ENCODE results near the gene PIEZO2. TPM values are rescaled to one million over a fixed set of nuclear protein-coding genes. Genes with fewer than 3 reads are reported as not detected.
"Not testable (repeated sequence)": the region's sequence is repeated elsewhere in the genome, so short reads cannot be mapped to it uniquely, and the experiment has no call there.

The PIEZO2 gene
- total RNA-seq, 1 donor from 2014 or later, result 41.2 TPM

DNA sequence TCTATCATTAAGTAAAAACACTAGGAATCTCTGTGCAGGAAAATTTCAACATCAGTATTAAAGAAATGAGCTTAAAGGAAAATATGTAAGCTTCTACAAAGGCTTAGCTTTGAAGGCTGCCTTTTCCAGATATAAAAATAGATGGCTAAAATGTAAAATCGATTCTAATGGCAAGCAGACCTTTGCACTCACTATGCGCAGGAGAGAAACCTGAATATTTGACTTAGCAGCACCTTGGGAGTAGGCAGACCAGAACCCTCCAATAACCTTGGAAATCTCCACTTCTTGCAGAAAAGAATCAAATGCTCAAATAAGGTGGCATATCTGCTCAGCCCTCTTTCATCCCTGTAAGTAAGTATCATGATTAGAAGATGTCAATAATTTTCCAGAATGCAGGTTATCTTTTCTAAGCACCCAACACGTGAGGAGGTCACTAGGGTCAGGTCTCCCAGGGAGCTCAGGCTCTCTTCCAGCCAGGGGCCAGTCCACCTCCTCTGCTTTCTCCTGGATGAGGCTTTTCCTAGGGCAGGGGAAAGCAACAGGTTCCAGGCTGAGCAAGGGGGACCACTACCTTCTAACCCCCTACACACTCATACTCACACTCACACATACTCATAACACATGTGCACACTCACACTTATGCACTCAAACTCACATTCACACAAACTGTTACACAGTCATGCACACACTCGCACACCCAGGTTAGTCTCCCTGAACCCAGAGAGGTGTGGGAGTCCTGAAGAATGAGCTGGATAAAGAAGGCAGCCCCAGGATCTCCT is 3.8 kb downstream of the PIEZO2 start:
- Histone ChIP-seq H3K27ac (ENCODE audit: low read depth, low read length) (no peak overlapping the region), H3K36me3 (ENCODE audit: control insufficient read depth in 3 of 3, insufficient read depth in 3 of 3, low read length in 3 of 3) (no peaks in the 10 kb centered on the region), H3K4me3 (ENCODE audit: low read length in 3 of 3) (no peak overlapping the region), H3K9me3 (ENCODE audit: control insufficient read depth in 3 of 3, low read length in 3 of 3) (peaks cover 0 to 2% (median 0%) of the 10 kb centered on the region in 3 donors), H3K27me3 (ENCODE audit: control insufficient read depth in 3 of 3, insufficient read depth in 3 of 3, low read length in 3 of 3) (peaks cover 27 to 36% (median 35%) of the 10 kb centered on the region in 3 donors), H3K4me1 (ENCODE audit: control insufficient read depth in 3 of 3, insufficient read depth in 3 of 3, low read length in 3 of 3) (peaks cover 6 to 23% (median 9%) of the 10 kb centered on the region in 3 donors), H3K9ac (ENCODE audit: low read depth in 1 of 3, low read length in 3 of 3) (no peak overlapping the region)

DNA sequence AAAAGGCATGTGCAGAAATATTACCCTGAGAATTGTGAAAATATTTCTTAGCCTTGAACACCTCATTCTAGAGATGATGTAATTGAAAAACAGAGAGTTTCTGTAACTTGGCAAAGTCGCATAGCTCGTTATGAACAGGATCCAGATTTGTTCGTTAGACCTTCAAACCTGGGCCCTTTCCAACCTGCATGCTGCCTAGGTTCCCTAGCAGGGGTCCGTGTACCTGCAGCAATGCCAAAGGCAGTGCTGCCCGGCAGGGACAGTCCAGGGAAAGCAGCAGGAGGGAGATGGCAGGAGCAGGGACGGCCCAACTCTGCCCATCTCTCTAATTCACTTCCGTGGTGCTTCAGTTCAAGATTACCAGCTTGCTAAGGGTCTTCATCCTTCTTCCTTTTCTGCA is 12.0 kb downstream of the PIEZO2 start:
- no peak overlapping the region for H3K4me3 ChIP-seq (ENCODE audit: low read length in 3 of 3)
- no peak overlapping the region for H3K27ac ChIP-seq (ENCODE audit: low read depth, low read length)

DNA sequence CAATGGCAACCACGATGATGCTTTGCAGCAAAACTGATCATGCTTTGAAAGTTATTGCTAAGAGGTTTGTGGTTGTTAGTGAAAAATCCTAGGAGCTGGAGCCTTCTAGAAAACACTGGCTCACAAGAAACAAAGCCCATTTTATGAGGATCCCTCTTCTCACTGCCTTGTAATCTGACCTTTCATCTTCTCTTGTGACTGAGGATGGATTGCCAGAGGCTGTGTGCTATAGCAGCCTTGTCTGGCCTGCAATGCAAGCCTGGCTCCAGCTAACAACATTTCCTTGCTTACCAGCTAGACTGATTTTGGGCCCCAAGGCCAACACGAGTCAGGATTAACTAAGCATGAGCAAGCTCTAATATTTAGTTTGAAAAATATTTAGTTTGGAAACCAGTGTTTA is 13.1 kb downstream of the PIEZO2 start:
- Histone ChIP-seq H3K4me1 (ENCODE audit: control insufficient read depth in 3 of 3, insufficient read depth in 3 of 3, low read length in 3 of 3) (no peaks in the 10 kb centered on the region), H3K9me3 (ENCODE audit: control insufficient read depth in 3 of 3, low read length in 3 of 3) (no peaks in the 10 kb centered on the region), H3K36me3 (ENCODE audit: control insufficient read depth in 3 of 3, insufficient read depth in 3 of 3, low read length in 3 of 3) (no peaks in the 10 kb centered on the region), H3K27ac (ENCODE audit: low read depth, low read length) (no peak overlapping the region), H3K4me3 (ENCODE audit: low read length in 3 of 3) (no peak overlapping the region), H3K27me3 (ENCODE audit: control insufficient read depth in 3 of 3, insufficient read depth in 3 of 3, low read length in 3 of 3) (no peaks in the 10 kb centered on the region), H3K9ac (ENCODE audit: low read depth in 1 of 3, low read length in 3 of 3) (no peak overlapping the region)

More for the DNA sequence above, 12.0 kb downstream of the PIEZO2 start:
- Histone ChIP-seq H3K4me1 (ENCODE audit: control insufficient read depth in 3 of 3, insufficient read depth in 3 of 3, low read length in 3 of 3) (no peaks in the 10 kb centered on the region), H3K36me3 (ENCODE audit: control insufficient read depth in 3 of 3, insufficient read depth in 3 of 3, low read length in 3 of 3) (no peaks in the 10 kb centered on the region), H3K27me3 (ENCODE audit: control insufficient read depth in 3 of 3, insufficient read depth in 3 of 3, low read length in 3 of 3) (no peaks in the 10 kb centered on the region), H3K9ac (ENCODE audit: low read depth in 1 of 3, low read length in 3 of 3) (no peak overlapping the region), H3K9me3 (ENCODE audit: control insufficient read depth in 3 of 3, low read length in 3 of 3) (no peaks in the 10 kb centered on the region)

DNA sequence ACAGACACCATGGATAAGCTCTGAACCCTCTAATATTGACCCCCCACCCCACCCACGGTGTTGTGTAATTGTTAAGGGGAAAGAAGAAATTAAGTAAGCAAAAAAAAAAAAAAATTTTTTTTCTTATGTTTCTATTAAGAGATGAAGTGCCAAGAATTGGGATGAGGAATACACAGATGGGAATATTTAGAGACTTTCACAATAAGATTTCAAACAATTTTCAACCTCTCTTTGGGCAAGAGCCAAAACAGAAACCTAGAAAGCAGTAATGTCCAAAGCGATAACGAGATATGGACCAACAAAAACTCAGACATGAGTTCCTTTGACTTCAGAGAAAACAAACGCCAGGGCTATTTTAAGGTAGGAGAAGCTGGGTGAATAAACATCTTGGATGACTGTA is 14.4 kb downstream of the PIEZO2 start:
- no peaks in the 10 kb centered on the region for H3K36me3 ChIP-seq (ENCODE audit: control insufficient read depth in 3 of 3, insufficient read depth in 3 of 3, low read length in 3 of 3)
- H3K9me3 ChIP-seq (ENCODE audit: control insufficient read depth in 3 of 3, low read length in 3 of 3), result no peaks in the 10 kb centered on the region
- H3K27ac ChIP-seq (ENCODE audit: low read depth, low read length), result no peak overlapping the region
- no peaks in the 10 kb centered on the region for H3K27me3 ChIP-seq (ENCODE audit: control insufficient read depth in 3 of 3, insufficient read depth in 3 of 3, low read length in 3 of 3)
- no peak overlapping the region for H3K4me3 ChIP-seq (ENCODE audit: low read length in 3 of 3)
- H3K9ac ChIP-seq (ENCODE audit: low read depth in 1 of 3, low read length in 3 of 3), result no peak overlapping the region
- no peaks in the 10 kb centered on the region for H3K4me1 ChIP-seq (ENCODE audit: control insufficient read depth in 3 of 3, insufficient read depth in 3 of 3, low read length in 3 of 3)

DNA sequence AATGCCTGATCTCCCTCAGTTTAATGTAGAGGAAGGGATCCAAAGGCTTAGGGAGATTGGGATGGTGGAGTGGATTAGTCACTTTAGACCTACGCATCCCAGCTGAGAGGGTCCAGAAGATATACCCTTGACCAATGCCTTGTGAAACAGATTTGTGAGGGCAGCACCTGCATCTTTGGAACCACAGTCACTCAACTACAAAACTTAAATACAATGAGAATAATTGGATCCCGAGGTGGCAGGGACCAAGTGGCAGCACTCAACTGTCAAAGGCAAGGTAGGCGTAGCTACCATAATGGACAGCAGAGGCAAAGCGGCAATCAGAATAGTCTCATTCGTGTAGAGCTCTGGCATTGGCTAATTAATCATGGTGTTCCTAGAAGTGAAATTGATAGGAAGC is 20.3 kb downstream of the PIEZO2 start:
- not testable (repeated sequence) for H3K27ac ChIP-seq (ENCODE audit: low read depth, low read length); H3K9ac ChIP-seq (ENCODE audit: low read depth in 1 of 3, low read length in 3 of 3); H3K4me3 ChIP-seq (ENCODE audit: low read length in 3 of 3); H3K27me3 ChIP-seq (ENCODE audit: control insufficient read depth in 3 of 3, insufficient read depth in 3 of 3, low read length in 3 of 3); H3K4me1 ChIP-seq (ENCODE audit: control insufficient read depth in 3 of 3, insufficient read depth in 3 of 3, low read length in 3 of 3); H3K36me3 ChIP-seq (ENCODE audit: control insufficient read depth in 3 of 3, insufficient read depth in 3 of 3, low read length in 3 of 3); H3K9me3 ChIP-seq (ENCODE audit: control insufficient read depth in 3 of 3, low read length in 3 of 3)

DNA sequence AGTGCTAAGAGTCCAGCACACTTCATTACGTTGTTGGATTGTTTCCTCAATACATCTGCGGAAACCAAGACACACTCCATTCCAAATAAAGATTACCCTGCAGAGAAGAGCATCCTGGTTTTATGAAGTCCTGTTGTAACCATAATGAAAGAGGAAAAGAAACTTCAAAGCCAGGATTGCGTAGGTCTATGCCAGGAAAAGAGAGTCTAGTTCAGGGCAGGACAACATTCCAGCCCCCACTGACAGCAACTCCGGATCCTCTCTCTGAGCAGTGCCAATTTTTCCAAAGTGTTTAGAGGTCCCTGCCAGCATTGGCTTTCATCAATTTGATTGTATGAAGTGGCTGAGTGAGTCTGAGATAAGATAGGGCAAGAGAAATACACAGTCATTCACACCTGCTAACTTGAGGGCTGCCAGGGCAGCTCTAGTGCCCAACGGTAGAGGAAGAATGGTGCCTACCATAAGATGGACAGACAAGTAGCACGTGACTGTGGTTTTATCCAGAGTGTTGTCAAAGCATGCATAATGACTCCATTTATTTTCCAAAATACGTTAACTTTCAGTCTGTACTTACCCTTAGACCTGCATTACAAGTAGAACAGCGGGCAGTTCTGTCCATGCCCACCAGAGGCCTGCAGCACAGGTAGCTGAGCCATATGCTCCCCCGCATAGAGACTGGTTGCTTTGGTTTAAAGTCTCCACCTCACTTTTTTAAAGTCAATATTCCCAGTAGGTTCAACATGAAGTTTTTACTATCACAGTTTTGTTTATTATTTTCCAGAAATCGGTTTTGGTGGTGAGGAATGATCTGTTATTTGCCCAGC is 23.7 kb downstream of the PIEZO2 start:
- Histone ChIP-seq H3K27ac (ENCODE audit: low read depth, low read length) (no peak overlapping the region), H3K9ac (ENCODE audit: low read depth in 1 of 3, low read length in 3 of 3) (no peak overlapping the region), H3K4me1 (ENCODE audit: control insufficient read depth in 3 of 3, insufficient read depth in 3 of 3, low read length in 3 of 3) (no peaks in the 10 kb centered on the region), H3K27me3 (ENCODE audit: control insufficient read depth in 3 of 3, insufficient read depth in 3 of 3, low read length in 3 of 3) (peaks cover 0 to 3% (median 0%) of the 10 kb centered on the region in 3 donors), H3K4me3 (ENCODE audit: low read length in 3 of 3) (no peak overlapping the region), H3K9me3 (ENCODE audit: control insufficient read depth in 3 of 3, low read length in 3 of 3) (no peaks in the 10 kb centered on the region), H3K36me3 (ENCODE audit: control insufficient read depth in 3 of 3, insufficient read depth in 3 of 3, low read length in 3 of 3) (no peaks in the 10 kb centered on the region)

DNA sequence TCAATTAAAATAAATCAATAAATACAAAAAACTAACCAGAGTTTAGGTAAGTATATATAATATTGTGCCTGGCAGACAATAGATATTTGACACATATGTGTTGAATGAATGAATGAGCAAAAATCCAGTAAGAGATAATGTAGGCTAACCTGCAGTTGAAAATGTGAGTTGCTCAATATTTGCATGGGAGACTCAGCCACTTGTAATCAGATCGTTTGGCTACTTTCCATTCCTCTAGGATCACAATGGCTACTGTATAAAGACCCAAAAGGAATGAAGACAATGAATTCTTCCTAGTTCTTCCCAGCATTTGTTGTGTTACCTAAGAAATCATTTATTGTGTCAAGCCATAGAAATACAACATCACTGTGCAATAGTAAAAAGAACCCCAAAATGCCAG is 25.3 kb downstream of the PIEZO2 start:
- no peak overlapping the region for H3K9ac ChIP-seq (ENCODE audit: low read depth in 1 of 3, low read length in 3 of 3)
- H3K27me3 ChIP-seq (ENCODE audit: control insufficient read depth in 3 of 3, insufficient read depth in 3 of 3, low read length in 3 of 3), result peaks cover 0 to 3% (median 0%) of the 10 kb centered on the region in 3 donors
- no peaks in the 10 kb centered on the region for H3K36me3 ChIP-seq (ENCODE audit: control insufficient read depth in 3 of 3, insufficient read depth in 3 of 3, low read length in 3 of 3)
- H3K4me3 ChIP-seq (ENCODE audit: low read length in 3 of 3), result no peak overlapping the region
- no peak overlapping the region for H3K27ac ChIP-seq (ENCODE audit: low read depth, low read length)
- no peaks in the 10 kb centered on the region for H3K4me1 ChIP-seq (ENCODE audit: control insufficient read depth in 3 of 3, insufficient read depth in 3 of 3, low read length in 3 of 3)
- no peaks in the 10 kb centered on the region for H3K9me3 ChIP-seq (ENCODE audit: control insufficient read depth in 3 of 3, low read length in 3 of 3)

DNA sequence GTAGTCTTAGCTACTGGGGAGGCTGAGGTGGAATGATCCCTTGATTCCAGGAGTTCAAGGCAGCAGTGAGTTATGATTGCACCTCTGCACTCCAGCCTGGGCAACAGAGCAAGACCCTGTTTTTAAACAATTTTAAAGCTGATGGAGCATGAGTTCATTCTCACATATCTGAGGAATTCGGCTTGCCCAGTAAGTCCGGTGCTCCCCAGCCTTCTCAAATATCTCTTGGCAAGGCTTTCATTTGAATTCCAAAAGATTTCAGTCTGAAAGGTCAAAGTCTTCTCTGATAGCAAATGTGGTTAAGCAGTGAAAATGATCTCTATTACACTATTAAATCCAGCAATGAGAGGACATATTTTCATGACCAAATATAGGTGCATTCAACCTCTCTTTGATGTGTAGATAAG is 27.9 kb downstream of the PIEZO2 start:
- Histone ChIP-seq H3K27ac (ENCODE audit: low read depth, low read length) (no peak overlapping the region), H3K4me1 (ENCODE audit: control insufficient read depth in 3 of 3, insufficient read depth in 3 of 3, low read length in 3 of 3) (no peaks in the 10 kb centered on the region), H3K27me3 (ENCODE audit: control insufficient read depth in 3 of 3, insufficient read depth in 3 of 3, low read length in 3 of 3) (peaks cover 0 to 3% (median 0%) of the 10 kb centered on the region in 3 donors), H3K9ac (ENCODE audit: low read depth in 1 of 3, low read length in 3 of 3) (no peak overlapping the region), H3K36me3 (ENCODE audit: control insufficient read depth in 3 of 3, insufficient read depth in 3 of 3, low read length in 3 of 3) (no peaks in the 10 kb centered on the region), H3K4me3 (ENCODE audit: low read length in 3 of 3) (no peak overlapping the region), H3K9me3 (ENCODE audit: control insufficient read depth in 3 of 3, low read length in 3 of 3) (no peaks in the 10 kb centered on the region)

DNA sequence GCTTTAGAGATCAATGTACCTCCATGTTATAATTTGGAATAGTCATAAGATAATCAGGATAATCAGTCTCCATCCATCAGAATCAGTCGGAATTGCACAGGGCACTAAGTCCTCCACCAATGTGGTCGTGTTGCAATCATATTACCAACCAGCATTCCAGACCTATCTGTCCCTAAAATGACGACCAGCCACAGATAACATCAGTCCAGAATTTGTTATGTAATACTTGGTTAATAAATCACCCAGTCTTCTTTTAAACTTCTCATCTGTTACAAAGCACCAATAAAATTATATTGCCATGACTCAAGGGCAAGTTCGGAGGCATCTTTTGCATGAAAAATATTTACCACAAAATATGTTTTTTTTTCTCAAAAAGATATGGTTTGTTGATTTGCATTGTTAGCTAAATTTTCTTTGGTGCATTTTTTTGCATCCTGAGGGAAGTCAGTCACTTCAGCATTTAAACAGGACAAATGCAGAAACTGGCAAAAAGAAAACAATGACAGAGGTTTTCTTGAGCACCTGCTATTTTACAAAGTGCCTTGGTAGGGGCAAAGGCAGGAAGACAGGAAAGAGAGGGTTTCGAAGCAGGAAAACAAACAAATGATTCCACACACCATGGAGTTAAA is 29.3 kb downstream of the PIEZO2 start:
- H3K9ac ChIP-seq (ENCODE audit: low read depth in 1 of 3, low read length in 3 of 3), result no peak overlapping the region
- H3K9me3 ChIP-seq (ENCODE audit: control insufficient read depth in 3 of 3, low read length in 3 of 3), result no peaks in the 10 kb centered on the region
- no peak overlapping the region for H3K4me3 ChIP-seq (ENCODE audit: low read length in 3 of 3)
- no peaks in the 10 kb centered on the region for H3K36me3 ChIP-seq (ENCODE audit: control insufficient read depth in 3 of 3, insufficient read depth in 3 of 3, low read length in 3 of 3)
- no peaks in the 10 kb centered on the region for H3K4me1 ChIP-seq (ENCODE audit: control insufficient read depth in 3 of 3, insufficient read depth in 3 of 3, low read length in 3 of 3)
- no peak overlapping the region for H3K27ac ChIP-seq (ENCODE audit: low read depth, low read length)
- H3K27me3 ChIP-seq (ENCODE audit: control insufficient read depth in 3 of 3, insufficient read depth in 3 of 3, low read length in 3 of 3), result peaks cover 0 to 3% (median 0%) of the 10 kb centered on the region in 3 donors

DNA sequence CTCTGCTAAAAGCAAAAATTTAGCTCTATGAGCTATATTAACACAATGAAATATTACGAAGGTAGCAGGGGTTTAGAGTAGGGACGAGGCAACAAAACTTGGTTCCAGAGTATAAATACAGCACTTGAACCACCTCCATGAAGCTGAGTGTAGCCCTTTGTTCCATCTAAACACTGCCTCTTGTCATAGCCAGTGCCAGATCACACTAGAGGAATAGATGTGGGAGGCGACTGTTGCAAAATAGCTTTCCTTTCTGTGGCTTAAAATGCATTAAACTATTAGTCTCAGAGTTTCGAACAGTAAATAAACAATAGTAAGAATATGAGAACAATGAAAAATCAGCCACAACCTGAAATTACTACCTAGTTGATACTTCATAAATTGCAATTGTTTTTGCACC is 29.8 kb downstream of the PIEZO2 start:
- H3K4me3 ChIP-seq (ENCODE audit: low read length in 3 of 3), result no peak overlapping the region
- H3K9me3 ChIP-seq (ENCODE audit: control insufficient read depth in 3 of 3, low read length in 3 of 3), result no peaks in the 10 kb centered on the region
- no peak overlapping the region for H3K9ac ChIP-seq (ENCODE audit: low read depth in 1 of 3, low read length in 3 of 3)
- H3K27ac ChIP-seq (ENCODE audit: low read depth, low read length), result no peak overlapping the region
- no peaks in the 10 kb centered on the region for H3K36me3 ChIP-seq (ENCODE audit: control insufficient read depth in 3 of 3, insufficient read depth in 3 of 3, low read length in 3 of 3)
- H3K4me1 ChIP-seq (ENCODE audit: control insufficient read depth in 3 of 3, insufficient read depth in 3 of 3, low read length in 3 of 3), result no peaks in the 10 kb centered on the region
- H3K27me3 ChIP-seq (ENCODE audit: control insufficient read depth in 3 of 3, insufficient read depth in 3 of 3, low read length in 3 of 3), result peaks cover 0 to 2% (median 0%) of the 10 kb centered on the region in 3 donors
